ENCODE results near the gene RBMX. TPM values are rescaled to one million over a fixed set of nuclear protein-coding genes. Genes with fewer than 3 reads are reported as not detected.

The RBMX gene
- total RNA-seq, 2 donors from 2014 or later: 103 to 139 TPM

- intact Hi-C loops (cut with DNase I): no loop called here
- no peaks in the 10 kb centered on the region for H3K36me3 ChIP-seq
- no peaks in the 10 kb centered on the region for H3K9me3 ChIP-seq
- no peak overlapping the region for H3K4me3 ChIP-seq
- TF ChIP-seq CTCF (IDR thresholded peaks at IDR 0.05): no peak
- DNase-seq: no peak
- no peaks in the 10 kb centered on the region for H3K4me1 ChIP-seq
- H3K9ac ChIP-seq (ENCODE audit: low read depth in 2 of 2, low read length in 2 of 2): no peak overlapping the region
- H3K27ac ChIP-seq: no peak overlapping the region
- no peaks in the 10 kb centered on the region for H3K27me3 ChIP-seq
These were observed 24.0 kb downstream of the RBMX start for GRCh38 chrX:136856551-136856950.

- H3K27ac ChIP-seq: no peak overlapping the region
- H3K4me1 ChIP-seq: no peaks in the 10 kb centered on the region
- H3K9ac ChIP-seq (ENCODE audit: low read depth in 2 of 2, low read length in 2 of 2): no peak overlapping the region
- no peaks in the 10 kb centered on the region for H3K27me3 ChIP-seq
- intact Hi-C loops (cut with DNase I): no loop called here
- no peaks in the 10 kb centered on the region for H3K36me3 ChIP-seq
- no peak overlapping the region for H3K4me3 ChIP-seq
- TF ChIP-seq CTCF (IDR thresholded peaks at IDR 0.05): no peak
- no peaks in the 10 kb centered on the region for H3K9me3 ChIP-seq
- DNase-seq: no peak
These were observed 24.5 kb downstream of the RBMX start for GRCh38 chrX:136856050-136856449.

- no peak for TF ChIP-seq CTCF (IDR thresholded peaks at IDR 0.05)
- Histone ChIP-seq H3K27ac (no peak overlapping the region), H3K36me3 (no peaks in the 10 kb centered on the region), H3K4me3 (no peak overlapping the region), H3K9me3 (no peaks in the 10 kb centered on the region), H3K9ac (ENCODE audit: low read depth in 2 of 2, low read length in 2 of 2) (no peak overlapping the region), H3K27me3 (no peaks in the 10 kb centered on the region), H3K4me1 (no peaks in the 10 kb centered on the region)
- intact Hi-C loops (cut with DNase I): no loop called here
- no peak for DNase-seq
These were observed 29.0 kb downstream of the RBMX start for GRCh38 chrX:136851526-136851925.

GRCh38 chrX:136850441-136851175 lies 29.9 kb downstream of the RBMX start:
- Histone ChIP-seq H3K9me3 (no peaks in the 10 kb centered on the region), H3K4me3 (no peak overlapping the region), H3K27ac (no peak overlapping the region), H3K27me3 (no peaks in the 10 kb centered on the region), H3K9ac (ENCODE audit: low read depth in 2 of 2, low read length in 2 of 2) (no peak overlapping the region), H3K4me1 (no peaks in the 10 kb centered on the region), H3K36me3 (no peaks in the 10 kb centered on the region)
- no peak for DNase-seq
- no peak for TF ChIP-seq CTCF (IDR thresholded peaks at IDR 0.05)
- intact Hi-C loops (cut with DNase I): no loop called here

GRCh38 chrX:136849395-136849794 lies 31.1 kb downstream of the RBMX start:
- Histone ChIP-seq H3K4me3 (no peak overlapping the region), H3K9me3 (no peaks in the 10 kb centered on the region), H3K27me3 (no peaks in the 10 kb centered on the region), H3K9ac (ENCODE audit: low read depth in 2 of 2, low read length in 2 of 2) (no peak overlapping the region), H3K36me3 (no peaks in the 10 kb centered on the region), H3K27ac (no peak overlapping the region), H3K4me1 (no peaks in the 10 kb centered on the region)
- no peak for DNase-seq
- no peak for TF ChIP-seq CTCF (IDR thresholded peaks at IDR 0.05)
- intact Hi-C loops (cut with DNase I): no loop called here

Measured in colonic mucosa (tissue), 4 donors.